SK-N-MC (cell line): ENCODE results near the gene C7orf33.

ENCODE experiments used
- DNase-seq: peaks from one replicate; pipeline ENCODE4 v3.0.0-alpha.2; 2011; ENCODE audit warnings: low read depth, low spot score
- H3K27ac ChIP-seq: fragments of 200-600 bp; sonication (generic); 2 replicates; pipeline ENCODE4 v1.5.1; 2016; ENCODE audit warnings: mixed run types
- H3K36me3 ChIP-seq: fragments of 200-600 bp; sonication (generic); 2 replicates; pipeline ENCODE4 v1.6.1; 2017; ENCODE audit warnings: antibody characterized with exemption, low read length, mixed read lengths; ENCODE audit not compliant: insufficient read depth
- H3K4me3 ChIP-seq: fragments of 200-600 bp; sonication (generic); 2 replicates; pipeline ENCODE4 v1.5.1; 2016
- H3K9ac ChIP-seq: fragments of 200-600 bp; sonication (generic); 2 replicates; pipeline ENCODE4 v1.8.0; 2017; ENCODE audit warnings: mixed run types, mixed read lengths; ENCODE audit not compliant: insufficient read length
- H3K9me3 ChIP-seq: fragments of 200-600 bp; sonication (generic); 2 replicates; pipeline ENCODE4 v1.6.1; 2017; ENCODE audit warnings: low read depth, mild to moderate bottlenecking, antibody characterized with exemption, low read length, moderate library complexity, mixed read lengths
- EZH2 ChIP-seq: fragments of 200-600 bp; sonication (generic); IDR thresholded peaks from one replicate; pipeline ENCODE4 v1.6.1; 2017; ENCODE audit warnings: antibody characterized with exemption
- FOXP2 ChIP-seq: optimal IDR thresholded peaks from 2 replicates; pipeline ENCODE3; 2011; ENCODE audit warnings: mild to moderate bottlenecking, moderate library complexity; ENCODE audit not compliant: insufficient read depth; ENCODE audit errors: extremely low read length, control extremely low read depth
- POLR2AphosphoS5 ChIP-seq: IDR thresholded peaks from 2 replicates; pipeline ENCODE4 v1.6.1; 2012; ENCODE audit warnings: mild to moderate bottlenecking, low read depth, low read length, borderline replicate concordance

The C7orf33 gene

GRCh38 chr7:148626828-148627227, 36.3 kb downstream of the C7orf33 start:
- no peaks in the 10 kb centered on the region for H3K36me3 ChIP-seq
- TF ChIP-seq EZH2: no peak
- no peak for TF ChIP-seq POLR2AphosphoS5
- TF ChIP-seq FOXP2: no peak
- H3K27ac ChIP-seq: no peak overlapping the region
- DNase-seq: no peak
- H3K9ac ChIP-seq: no peak overlapping the region
- no peak overlapping the region for H3K4me3 ChIP-seq
- H3K9me3 ChIP-seq: no peaks in the 10 kb centered on the region

- no peak for DNase-seq
Observed at GRCh38 chr7:148628011-148628410, 37.4 kb downstream of the C7orf33 start.

GRCh38 chr7:148630078-148630477, 39.5 kb downstream of the C7orf33 start:
- no peak for TF ChIP-seq POLR2AphosphoS5
- no peak for TF ChIP-seq FOXP2
- no peak for TF ChIP-seq EZH2
- no peak overlapping the region for H3K27ac ChIP-seq
- no peak for DNase-seq

More at GRCh38 chr7:148628011-148628410, 37.4 kb downstream of the C7orf33 start:
- H3K9me3 ChIP-seq: no peaks in the 10 kb centered on the region
- H3K27ac ChIP-seq: no peak overlapping the region
- no peak for TF ChIP-seq POLR2AphosphoS5
- no peak for TF ChIP-seq FOXP2
- TF ChIP-seq EZH2: no peak
- H3K36me3 ChIP-seq: no peaks in the 10 kb centered on the region
- H3K4me3 ChIP-seq: no peak overlapping the region
- no peak overlapping the region for H3K9ac ChIP-seq

GRCh38 chr7:148633761-148634160, 43.2 kb downstream of the C7orf33 start:
- no peaks in the 10 kb centered on the region for H3K36me3 ChIP-seq
- no peaks in the 10 kb centered on the region for H3K9me3 ChIP-seq
- no peak overlapping the region for H3K9ac ChIP-seq
- DNase-seq: no peak
- H3K27ac ChIP-seq: no peak overlapping the region
- TF ChIP-seq EZH2: no peak
- TF ChIP-seq POLR2AphosphoS5: no peak
- no peak for TF ChIP-seq FOXP2
- H3K4me3 ChIP-seq: no peak overlapping the region

More at GRCh38 chr7:148630078-148630477, 39.5 kb downstream of the C7orf33 start:
- Histone ChIP-seq H3K4me3 (no peak overlapping the region), H3K9me3 (no peaks in the 10 kb centered on the region), H3K9ac (no peak overlapping the region), H3K36me3 (no peaks in the 10 kb centered on the region)

GRCh38 chr7:148637094-148637493, 46.5 kb downstream of the C7orf33 start:
- H3K36me3 ChIP-seq: no peaks in the 10 kb centered on the region
- DNase-seq: no peak
- no peaks in the 10 kb centered on the region for H3K9me3 ChIP-seq
- no peak overlapping the region for H3K4me3 ChIP-seq
- H3K27ac ChIP-seq: no peak overlapping the region
- TF ChIP-seq POLR2AphosphoS5 (no peak), FOXP2 (no peak)
- H3K9ac ChIP-seq: no peak overlapping the region

GRCh38 chr7:148645898-148646297, 55.3 kb downstream of the C7orf33 start:
- no peak for TF ChIP-seq FOXP2
- no peak for TF ChIP-seq EZH2
- no peak for TF ChIP-seq POLR2AphosphoS5
- no peaks in the 10 kb centered on the region for H3K9me3 ChIP-seq
- H3K9ac ChIP-seq: no peak overlapping the region
- DNase-seq: no peak
- H3K36me3 ChIP-seq: no peaks in the 10 kb centered on the region
- no peak overlapping the region for H3K4me3 ChIP-seq
- no peak overlapping the region for H3K27ac ChIP-seq

- H3K9ac ChIP-seq: no peak overlapping the region
- no peak for DNase-seq
- TF ChIP-seq FOXP2: no peak
- TF ChIP-seq POLR2AphosphoS5: no peak
- TF ChIP-seq EZH2: no peak
- H3K9me3 ChIP-seq: no peaks in the 10 kb centered on the region
- no peak overlapping the region for H3K4me3 ChIP-seq
- no peak overlapping the region for H3K27ac ChIP-seq
- no peaks in the 10 kb centered on the region for H3K36me3 ChIP-seq
Observed at GRCh38 chr7:148650232-148650858, 59.8 kb downstream of the C7orf33 start.

GRCh38 chr7:148652773-148653172, 62.2 kb downstream of the C7orf33 start:
- Histone ChIP-seq H3K4me3 (no peak overlapping the region), H3K9me3 (no peaks in the 10 kb centered on the region), H3K27ac (no peak overlapping the region), H3K36me3 (no peaks in the 10 kb centered on the region), H3K9ac (no peak overlapping the region)
- TF ChIP-seq POLR2AphosphoS5 (no peak), FOXP2 (no peak), EZH2 (no peak)
- no peak for DNase-seq

- TF ChIP-seq POLR2AphosphoS5: no peak
- TF ChIP-seq EZH2: no peak
- TF ChIP-seq FOXP2: no peak
Observed at GRCh38 chr7:148657929-148658328, 67.4 kb downstream of the C7orf33 start.

GRCh38 chr7:148661471-148661870, 70.9 kb downstream of the C7orf33 start:
- H3K36me3 ChIP-seq: no peaks in the 10 kb centered on the region
- no peak overlapping the region for H3K27ac ChIP-seq
- no peak overlapping the region for H3K9ac ChIP-seq
- TF ChIP-seq EZH2 (no peak), POLR2AphosphoS5 (no peak), FOXP2 (no peak)
- no peak for DNase-seq
- H3K4me3 ChIP-seq: no peak overlapping the region
- no peaks in the 10 kb centered on the region for H3K9me3 ChIP-seq

More at GRCh38 chr7:148657929-148658328, 67.4 kb downstream of the C7orf33 start:
- Histone ChIP-seq H3K9ac (no peak overlapping the region), H3K36me3 (no peaks in the 10 kb centered on the region), H3K27ac (no peak overlapping the region), H3K9me3 (no peaks in the 10 kb centered on the region), H3K4me3 (no peak overlapping the region)
- no peak for DNase-seq
